ENCODE results near the gene DDT. TPM values are rescaled to one million over a fixed set of nuclear protein-coding genes. Genes with fewer than 3 reads are reported as not detected.
"Not testable (repeated sequence)": the region's sequence is repeated elsewhere in the genome, so short reads cannot be mapped to it uniquely, and the experiment has no call there.

DDT gene
- total RNA-seq, 1 donor from 2014 or later = 85.3 TPM

DNA sequence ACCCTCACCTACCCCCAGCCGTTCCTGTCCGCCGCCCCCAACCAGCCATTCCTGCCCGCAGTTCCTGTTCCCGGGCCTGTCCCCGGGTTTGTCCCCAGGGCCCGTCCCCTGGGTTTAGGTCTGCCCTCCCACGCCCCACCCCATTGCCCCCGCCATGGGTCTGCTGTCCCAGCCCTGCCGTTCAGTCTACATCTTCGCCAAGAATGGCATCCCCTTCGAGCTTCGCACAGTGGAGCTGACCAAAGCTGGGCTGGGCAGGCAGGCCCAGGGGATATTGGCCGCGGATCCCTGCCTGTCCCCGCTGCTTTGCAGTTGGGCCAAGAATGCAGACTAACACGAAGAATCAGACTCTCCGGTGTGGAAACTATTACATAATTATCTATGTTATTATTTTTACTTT is 24.5 kb downstream of the DDT start:
- H3K36me3 Mint-ChIP-seq, H3K27ac Mint-ChIP-seq, H3K4me3 Mint-ChIP-seq: not testable (repeated sequence)

DNA sequence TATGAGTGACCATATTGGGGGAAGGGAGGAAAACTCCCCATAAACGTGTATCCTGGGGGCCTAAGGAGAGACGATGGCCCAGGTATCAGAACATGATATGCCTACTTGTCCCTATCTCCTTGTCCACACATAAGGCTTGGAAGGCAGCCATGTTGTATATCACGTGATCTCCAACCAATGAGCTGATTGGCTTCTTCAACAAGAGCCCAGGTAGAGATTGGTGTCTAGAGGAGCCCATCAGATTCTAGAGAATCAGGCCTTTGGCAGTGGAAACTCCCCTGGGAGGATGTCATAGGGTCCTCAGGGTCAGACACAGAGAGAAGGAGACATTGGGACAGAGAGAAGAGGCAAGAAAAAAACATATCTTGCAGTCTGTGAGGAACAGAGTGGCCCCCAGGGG is 26.9 kb downstream of the DDT start:
- H3K9me3 Mint-ChIP-seq; H3K4me1 Mint-ChIP-seq; DNase-seq (ENCODE audit: low spot score in 2 of 2, unreplicated experiment in 2 of 2); H3K36me3 Mint-ChIP-seq; H3K4me3 Mint-ChIP-seq; H3K27ac Mint-ChIP-seq; H3K27me3 Mint-ChIP-seq (ENCODE audit: low read depth): not testable (repeated sequence)

More for the DNA sequence above, 24.5 kb downstream of the DDT start:
- not testable (repeated sequence) for H3K4me1 Mint-ChIP-seq; DNase-seq (ENCODE audit: low spot score in 2 of 2, unreplicated experiment in 2 of 2); H3K9me3 Mint-ChIP-seq; H3K27me3 Mint-ChIP-seq (ENCODE audit: low read depth)

GRCh38 chr22:23940166-23940565 is 34.1 kb downstream of the DDT start:
- not testable (repeated sequence) for H3K27ac Mint-ChIP-seq, H3K4me3 Mint-ChIP-seq, H3K4me1 Mint-ChIP-seq

GRCh38 chr22:23939017-23939357 is 35.3 kb downstream of the DDT start:
- DNase-seq (ENCODE audit: low spot score in 2 of 2, unreplicated experiment in 2 of 2) = no peak
- Mint-ChIP-seq H3K9me3 (no peaks in the 10 kb centered on the region), H3K4me3 (no peak overlapping the region), H3K27me3 (ENCODE audit: low read depth) (no peaks in the 10 kb centered on the region), H3K36me3 (no peaks in the 10 kb centered on the region), H3K4me1 (no peaks in the 10 kb centered on the region), H3K27ac (no peak overlapping the region)
- TF ChIP-seq CTCF (IDR thresholded peaks at IDR 0.05; ENCODE audit: unreplicated experiment) = no peak

More at GRCh38 chr22:23940166-23940565, 34.1 kb downstream of the DDT start:
- DNase-seq (ENCODE audit: low spot score in 2 of 2, unreplicated experiment in 2 of 2); H3K27me3 Mint-ChIP-seq (ENCODE audit: low read depth); H3K36me3 Mint-ChIP-seq; H3K9me3 Mint-ChIP-seq: not testable (repeated sequence)

GRCh38 chr22:23938328-23939016 is 35.8 kb downstream of the DDT start:
- Mint-ChIP-seq H3K27ac (no peak overlapping the region), H3K4me1 (no peaks in the 10 kb centered on the region), H3K9me3 (no peaks in the 10 kb centered on the region), H3K4me3 (no peak overlapping the region), H3K36me3 (no peaks in the 10 kb centered on the region), H3K27me3 (ENCODE audit: low read depth) (no peaks in the 10 kb centered on the region)
- TF ChIP-seq CTCF (IDR thresholded peaks at IDR 0.05; ENCODE audit: unreplicated experiment) = no peak
- DNase-seq (ENCODE audit: low spot score in 2 of 2, unreplicated experiment in 2 of 2) = no peak

DNA sequence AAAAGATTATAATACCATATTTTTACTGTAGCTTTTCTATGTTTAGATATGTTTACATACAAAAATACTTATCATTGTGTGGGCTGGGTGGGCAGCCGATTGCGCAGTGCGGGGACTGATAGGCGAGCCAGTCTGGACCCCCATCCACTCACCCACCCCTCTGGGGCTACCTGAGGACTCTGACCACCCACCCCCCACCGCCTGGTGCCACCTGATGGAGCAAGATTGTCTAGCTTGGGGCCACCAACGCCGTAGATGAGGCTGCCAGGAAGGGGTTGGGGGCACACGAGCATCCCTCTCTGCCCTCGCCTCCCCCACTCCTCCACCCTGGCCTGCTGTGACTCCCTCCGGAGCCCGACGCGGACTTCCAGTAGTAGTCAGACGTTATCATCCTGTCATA is 47.7 kb downstream of the DDT start:
- peaks cover 62% of the 10 kb centered on the region for H3K36me3 Mint-ChIP-seq
- no peak for TF ChIP-seq CTCF (IDR thresholded peaks at IDR 0.05; ENCODE audit: unreplicated experiment)
- no peaks in the 10 kb centered on the region for H3K27me3 Mint-ChIP-seq (ENCODE audit: low read depth)
- H3K4me3 Mint-ChIP-seq = no peak overlapping the region
- H3K27ac Mint-ChIP-seq = no peak overlapping the region
- H3K9me3 Mint-ChIP-seq = peaks cover 12% of the 10 kb centered on the region
- DNase-seq (ENCODE audit: low spot score in 2 of 2, unreplicated experiment in 2 of 2) = no peak
- peaks cover 5% of the 10 kb centered on the region for H3K4me1 Mint-ChIP-seq

DNA sequence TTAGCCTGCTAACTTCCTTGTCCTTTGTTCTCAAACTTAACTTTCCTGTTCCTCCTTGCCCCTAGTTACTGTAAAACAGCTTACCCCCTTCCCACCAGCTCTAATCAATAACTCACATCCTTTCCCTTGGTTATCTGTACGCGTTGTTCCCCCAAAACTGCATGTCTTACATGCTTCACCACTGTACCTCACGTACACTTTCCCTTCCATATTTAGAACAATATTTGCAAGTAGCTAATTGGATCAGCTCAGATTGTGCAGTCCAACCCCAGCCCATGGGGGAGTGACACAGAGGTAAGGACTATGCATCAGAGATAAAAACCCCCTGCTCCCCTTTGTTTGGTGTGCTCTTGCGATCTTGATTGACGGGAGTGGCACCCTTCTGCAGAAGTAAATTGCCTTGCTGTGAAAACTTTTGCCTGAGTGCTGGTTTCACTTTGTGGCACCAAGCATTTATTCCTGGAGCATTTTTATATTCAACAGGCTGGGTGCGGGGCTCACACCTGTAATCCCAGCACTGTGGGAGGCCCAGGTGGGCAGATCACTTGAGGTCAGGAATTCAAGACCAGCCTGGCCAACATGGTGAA is 49.1 kb downstream of the DDT start:
- Mint-ChIP-seq H3K27ac (no peak overlapping the region), H3K27me3 (ENCODE audit: low read depth) (no peaks in the 10 kb centered on the region), H3K36me3 (peaks cover 60% of the 10 kb centered on the region), H3K9me3 (peaks cover 6% of the 10 kb centered on the region), H3K4me3 (no peak overlapping the region), H3K4me1 (peaks cover 5% of the 10 kb centered on the region)
- DNase-seq (ENCODE audit: low spot score in 2 of 2, unreplicated experiment in 2 of 2) = no peak
- no peak for TF ChIP-seq CTCF (IDR thresholded peaks at IDR 0.05; ENCODE audit: unreplicated experiment)

Measured in mesothelial cell of epicardium (in vitro differentiated cells).